Erythroblast (primary cell): Measurements from ENCODE around the gene P4HA3.

Source experiments
- DNase-seq, 2 experiments: peaks; one replicate each; lab custom pipeline; 2025; lab: John Stamatoyannopoulos, UW
- GATA1 ChIP-seq: IDR thresholded peaks from 2 replicates; pipeline ENCODE4 v1.6.1; 2011; ENCODE audit warnings: low read depth, mild to moderate bottlenecking, control low read depth, low read length, moderate library complexity
- POLR2A ChIP-seq: IDR thresholded peaks from 2 replicates; pipeline ENCODE4 v1.6.1; 2011; ENCODE audit warnings: mild to moderate bottlenecking, low read length

Gene P4HA3

DNA sequence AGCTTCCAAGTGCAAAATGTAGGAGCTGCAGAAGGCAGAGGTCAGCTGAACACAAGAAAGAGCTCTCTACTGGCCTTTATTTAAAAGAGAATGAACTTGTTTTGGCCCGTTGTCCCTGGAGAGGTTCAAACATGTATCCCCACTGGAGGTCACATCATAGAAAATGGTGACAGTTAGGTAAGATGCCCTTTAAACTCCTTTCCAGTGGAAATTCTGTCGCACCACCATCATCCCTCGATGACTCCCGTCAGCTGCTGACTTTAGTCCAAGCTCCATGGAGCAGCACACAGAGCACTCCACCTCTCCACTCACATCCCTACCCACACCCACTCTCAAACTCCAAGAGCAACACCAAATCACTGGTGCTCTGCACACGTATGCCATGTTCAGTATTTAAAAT is 15.2 kb upstream of the P4HA3 start:
- no peak for DNase-seq
- TF ChIP-seq POLR2A, result no peak
- TF ChIP-seq GATA1, result no peak

DNA sequence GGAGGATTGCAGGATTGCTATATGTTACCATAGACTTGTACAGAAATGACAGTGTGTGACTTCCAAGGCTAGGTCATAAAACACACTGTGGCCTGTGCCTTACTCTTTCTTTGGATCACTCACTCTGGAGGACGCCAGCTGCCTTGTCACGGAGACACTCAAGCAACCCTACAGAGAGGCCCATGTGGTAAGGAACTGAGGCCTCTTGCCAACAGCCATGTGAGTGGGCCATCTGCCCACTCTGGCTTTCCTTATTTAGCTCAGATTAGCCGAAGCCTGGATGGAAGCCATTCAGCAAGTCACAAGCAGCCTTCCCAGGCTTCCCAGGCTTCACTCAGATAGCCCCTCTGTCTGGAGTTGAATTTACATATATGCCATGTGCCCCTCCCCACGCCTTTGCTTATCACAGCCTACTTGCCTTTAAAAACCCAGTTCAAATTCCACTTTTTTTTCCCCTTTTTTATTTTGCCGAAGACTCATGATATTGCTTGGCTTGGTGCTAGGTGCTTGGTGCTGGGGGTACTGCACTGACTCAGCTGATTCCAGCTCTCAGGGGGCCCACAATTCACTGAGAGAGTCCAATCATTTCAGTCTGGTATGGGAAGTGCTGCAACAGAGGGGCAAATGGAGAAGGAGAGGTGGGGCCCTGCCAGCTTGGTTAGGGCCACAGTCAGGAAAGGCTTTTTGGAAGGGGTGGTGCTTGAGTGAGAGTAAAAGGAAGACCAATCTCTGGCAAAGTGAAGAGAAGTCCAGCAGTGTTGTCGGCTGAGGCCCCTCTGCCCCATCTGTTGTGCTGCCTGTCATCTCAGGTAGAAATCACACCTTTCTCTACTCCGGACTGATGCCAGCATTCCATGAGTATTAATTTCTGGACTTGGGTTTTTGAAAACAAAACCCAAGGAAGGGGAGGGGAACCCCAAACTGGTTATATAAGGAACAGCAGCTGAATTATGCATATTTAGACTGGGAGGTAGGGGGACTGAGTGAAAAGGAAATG is 14.5 kb upstream of the P4HA3 start:
- DNase-seq, result no peak
- no peak for TF ChIP-seq POLR2A
- TF ChIP-seq GATA1, result no peak

DNA sequence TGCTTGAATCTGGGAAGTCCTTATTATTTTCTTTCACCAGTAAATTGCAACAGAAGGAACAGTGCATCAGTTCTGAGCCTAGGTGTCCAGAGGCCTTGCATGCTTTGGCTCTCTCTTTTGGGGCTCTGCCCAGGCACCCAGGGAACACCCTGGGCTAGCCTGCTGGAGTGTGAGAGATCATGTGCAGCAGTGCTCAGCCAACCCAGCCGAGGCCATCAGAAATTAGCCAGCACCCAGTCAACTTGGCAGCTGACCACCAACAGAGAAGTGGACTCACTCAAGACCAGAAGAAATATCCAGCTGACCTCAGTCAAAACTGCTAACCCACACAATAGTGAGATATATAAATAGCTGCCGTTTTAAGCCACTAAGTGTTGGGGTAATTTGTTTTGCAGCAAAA is 11.2 kb upstream of the P4HA3 start:
- TF ChIP-seq POLR2A (no peak), GATA1 (no peak)
- DNase-seq, result no peak

DNA sequence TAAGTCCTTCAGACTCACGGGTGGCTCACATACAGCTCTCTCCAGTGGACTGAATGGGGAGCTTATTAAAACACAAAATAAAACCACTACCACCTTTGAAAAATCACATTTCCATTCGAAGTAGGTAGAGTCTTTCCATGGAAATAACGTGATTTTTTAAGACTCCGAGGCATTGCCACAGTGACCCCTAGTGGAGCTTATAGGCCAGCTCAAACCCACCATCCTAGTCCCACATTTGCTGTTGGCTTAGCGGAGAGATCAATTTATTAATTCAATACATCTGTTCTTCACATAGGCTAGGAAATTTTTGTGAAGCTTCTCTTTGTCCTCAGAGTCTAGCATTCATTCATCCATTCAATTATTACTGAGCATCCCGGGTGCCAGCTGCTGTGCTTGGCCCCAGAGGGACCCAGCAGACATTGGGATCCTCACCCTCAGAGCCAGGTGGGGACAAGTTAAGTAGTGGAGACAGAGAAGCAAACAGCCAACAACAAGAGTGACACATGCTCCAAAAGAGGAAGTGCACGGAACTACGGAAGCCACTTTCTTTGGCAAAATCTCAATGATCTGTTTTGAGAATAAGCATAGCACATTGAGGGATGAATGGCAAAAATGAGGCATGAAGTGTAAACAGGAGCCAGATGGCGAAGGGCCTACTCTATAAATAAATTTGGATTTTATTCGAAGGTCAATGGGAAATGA is 10.2 kb upstream of the P4HA3 start:
- TF ChIP-seq POLR2A, result no peak
- no peak for TF ChIP-seq GATA1
- peak; percentile 31 to 64 for DNase-seq

DNA sequence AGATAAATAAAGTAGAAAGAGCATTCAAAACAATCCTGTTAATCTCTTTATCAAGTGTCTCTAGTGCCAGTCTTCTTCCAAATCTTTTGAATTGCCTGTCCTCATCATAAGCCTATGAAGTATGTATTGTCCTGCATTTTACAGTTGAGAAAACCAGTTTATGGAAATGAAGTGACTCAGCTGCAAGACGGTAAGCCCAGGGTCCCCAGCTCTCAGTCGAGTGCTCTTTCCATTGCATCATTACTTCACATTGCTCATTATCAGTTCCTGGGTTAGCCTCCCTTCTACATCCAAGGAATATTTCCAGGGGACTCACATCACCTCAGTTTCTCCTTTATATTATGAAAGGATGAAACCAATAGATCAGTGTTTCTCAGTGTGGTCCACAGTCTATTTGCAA is 9.1 kb upstream of the P4HA3 start:
- DNase-seq, result no peak
- TF ChIP-seq POLR2A (no peak), GATA1 (no peak)

DNA sequence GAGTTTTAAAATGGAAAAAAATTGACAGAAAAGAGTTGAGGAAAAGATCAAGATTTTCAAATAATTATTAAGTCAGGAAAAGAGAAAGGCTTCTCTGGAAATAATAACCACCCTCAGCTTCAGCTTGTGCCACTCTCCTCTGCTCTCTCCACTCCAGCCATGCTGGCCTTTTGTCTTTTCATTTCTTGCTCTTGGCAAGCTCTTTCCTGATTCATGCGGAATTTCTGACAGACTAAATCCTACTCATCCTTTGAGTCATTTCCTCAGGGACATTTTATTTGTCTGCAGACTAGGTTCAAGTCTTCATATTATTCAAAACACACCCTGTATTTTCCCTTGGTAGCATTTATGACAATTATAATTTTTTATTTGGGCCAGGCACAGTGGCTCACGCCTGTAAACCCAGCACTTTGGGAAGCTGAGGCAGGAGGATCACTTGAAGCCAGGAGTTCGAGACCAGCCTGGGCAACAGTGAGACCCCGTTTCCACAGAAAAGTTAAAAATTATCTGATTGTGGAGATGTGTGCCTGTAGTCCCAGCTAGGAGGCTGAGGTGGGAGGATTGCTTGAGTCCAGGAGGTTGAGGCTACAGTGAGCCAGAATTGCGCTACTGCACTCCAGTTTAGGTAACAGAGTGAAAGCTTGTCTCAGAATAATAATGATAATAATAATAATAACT is 7.8 kb upstream of the P4HA3 start:
- TF ChIP-seq GATA1 (no peak), POLR2A (no peak)
- no peak for DNase-seq

DNA sequence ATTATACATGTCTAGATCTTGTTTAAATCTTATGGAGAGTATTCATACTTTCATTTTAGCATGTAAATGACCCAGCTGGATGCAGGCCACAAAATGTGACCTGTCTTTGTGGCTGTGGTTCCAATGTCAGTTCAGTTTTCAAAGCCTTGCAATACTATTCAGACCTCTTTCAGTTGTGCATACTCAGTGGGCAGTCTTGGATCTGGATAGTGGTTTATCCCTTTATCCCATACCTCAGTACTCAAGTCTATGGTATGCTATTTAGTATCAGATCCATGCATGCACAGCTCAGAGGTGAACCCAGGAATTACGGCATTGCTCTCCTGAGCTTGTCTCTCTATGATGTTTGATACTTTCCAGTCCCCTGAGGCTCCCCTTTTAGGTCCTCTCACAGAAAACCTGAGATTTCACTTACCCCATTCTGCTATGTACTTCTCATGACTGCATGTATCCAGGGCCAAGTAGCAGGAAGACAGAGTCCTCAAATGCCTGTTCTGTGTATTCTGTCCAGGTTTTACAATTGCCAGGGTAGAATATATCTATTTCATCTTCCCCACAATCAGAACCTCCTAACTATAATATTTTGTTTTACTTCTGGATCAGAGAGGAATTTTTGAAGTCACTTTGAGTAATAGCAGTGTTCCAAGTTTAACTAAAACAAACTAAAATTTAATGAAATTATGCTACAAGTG is 6.9 kb upstream of the P4HA3 start:
- TF ChIP-seq POLR2A (no peak), GATA1 (no peak)
- DNase-seq, result no peak

DNA sequence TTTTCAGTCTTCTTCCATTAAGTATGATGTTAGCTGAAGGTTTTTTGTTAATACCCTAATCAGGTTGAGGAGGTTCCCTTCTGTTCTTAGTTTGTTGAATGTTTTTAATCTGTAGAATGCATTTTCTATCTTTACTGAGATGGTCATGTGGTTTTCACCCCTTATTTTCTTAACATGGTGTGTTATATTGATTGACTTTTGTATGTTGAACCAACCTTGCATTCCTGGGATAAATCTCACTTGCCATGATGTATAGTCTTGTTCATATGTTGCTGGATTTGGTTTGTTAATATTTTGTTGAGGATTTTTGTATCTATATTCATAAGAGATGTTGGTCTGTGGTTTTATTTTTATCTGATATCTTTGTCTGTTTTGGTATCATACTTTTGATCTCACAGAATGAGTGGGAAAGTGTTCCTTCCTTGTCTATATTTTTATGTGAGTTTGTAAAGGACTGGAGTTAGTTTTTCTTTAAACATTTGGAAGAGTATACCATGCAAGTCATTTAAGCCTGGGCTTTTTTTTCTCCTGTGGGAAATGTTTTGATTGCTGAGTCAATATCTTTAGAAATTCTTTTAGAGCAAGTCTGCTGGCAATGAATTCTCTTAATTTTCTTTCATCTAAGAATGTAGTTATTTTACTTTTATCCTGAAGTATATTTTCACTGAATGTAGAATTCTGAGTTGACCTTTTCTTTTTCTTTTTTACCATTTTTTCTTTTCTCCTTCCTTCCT is 5.5 kb upstream of the P4HA3 start:
- no peak for TF ChIP-seq POLR2A
- peak in 1 of 2 experiments; percentile 12 for DNase-seq

DNA sequence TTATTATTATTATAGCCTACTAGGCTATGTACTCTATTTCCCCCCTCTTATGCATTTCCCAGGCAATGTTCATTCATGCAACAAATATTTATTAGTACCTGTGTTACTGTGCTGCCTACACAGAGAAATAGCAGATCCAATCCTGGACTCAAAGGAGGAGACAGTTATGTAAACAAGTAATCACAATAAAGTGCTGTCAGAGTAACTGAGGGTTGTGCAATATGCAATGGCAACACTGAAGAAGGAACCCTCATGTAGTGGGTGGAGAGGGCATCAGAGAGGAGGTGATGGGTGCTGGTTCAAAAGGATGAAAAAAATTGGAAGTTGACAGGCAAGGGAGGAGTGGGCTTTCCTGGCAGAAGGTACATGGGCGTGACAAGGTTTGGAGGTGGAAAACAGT is 886 bp upstream of the P4HA3 start:
- DNase-seq, result no peak
- TF ChIP-seq GATA1 (no peak), POLR2A (no peak)

DNA sequence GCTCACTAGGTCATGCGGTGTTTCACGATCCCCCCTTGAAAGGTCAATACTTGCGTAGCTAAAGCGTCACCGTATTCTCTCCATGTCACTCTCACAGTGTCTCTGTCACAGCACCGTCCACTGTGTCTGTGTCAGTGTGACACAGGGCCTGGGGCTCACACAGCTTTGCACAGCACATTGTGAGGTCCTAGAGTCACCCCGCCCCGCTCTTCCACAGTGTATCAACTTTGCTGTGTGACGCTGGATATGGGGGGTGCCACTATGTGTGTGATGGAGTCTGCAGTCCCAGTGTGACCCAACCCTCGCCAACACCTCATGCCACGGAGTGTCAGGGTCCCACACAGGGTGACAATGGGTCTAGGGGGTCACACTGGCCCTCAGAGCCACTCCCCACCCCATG is 583 bp downstream of the P4HA3 start:
- no peak for DNase-seq
- no peak for TF ChIP-seq GATA1
- TF ChIP-seq POLR2A, result no peak

DNA sequence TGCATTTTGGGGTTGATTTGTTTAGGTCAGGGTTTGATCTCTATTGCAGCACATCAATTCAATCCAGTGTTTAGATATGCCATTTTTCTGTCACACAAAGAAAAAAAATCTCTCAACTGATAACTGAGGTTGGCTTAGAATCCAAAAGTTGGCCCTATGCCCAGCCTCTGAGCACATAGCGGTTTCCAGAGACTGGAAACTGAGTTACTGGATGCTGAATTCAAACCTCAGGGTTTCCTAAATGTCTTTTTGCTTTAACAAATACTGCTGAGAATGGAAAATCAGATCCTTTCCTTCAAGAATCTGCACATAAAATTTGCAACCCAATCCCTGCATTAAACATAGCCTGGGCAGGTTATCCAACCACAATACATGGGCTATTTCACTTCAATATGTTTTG is 4.0 kb downstream of the P4HA3 start:
- TF ChIP-seq POLR2A, result no peak
- no peak for TF ChIP-seq GATA1
- DNase-seq, result no peak

DNA sequence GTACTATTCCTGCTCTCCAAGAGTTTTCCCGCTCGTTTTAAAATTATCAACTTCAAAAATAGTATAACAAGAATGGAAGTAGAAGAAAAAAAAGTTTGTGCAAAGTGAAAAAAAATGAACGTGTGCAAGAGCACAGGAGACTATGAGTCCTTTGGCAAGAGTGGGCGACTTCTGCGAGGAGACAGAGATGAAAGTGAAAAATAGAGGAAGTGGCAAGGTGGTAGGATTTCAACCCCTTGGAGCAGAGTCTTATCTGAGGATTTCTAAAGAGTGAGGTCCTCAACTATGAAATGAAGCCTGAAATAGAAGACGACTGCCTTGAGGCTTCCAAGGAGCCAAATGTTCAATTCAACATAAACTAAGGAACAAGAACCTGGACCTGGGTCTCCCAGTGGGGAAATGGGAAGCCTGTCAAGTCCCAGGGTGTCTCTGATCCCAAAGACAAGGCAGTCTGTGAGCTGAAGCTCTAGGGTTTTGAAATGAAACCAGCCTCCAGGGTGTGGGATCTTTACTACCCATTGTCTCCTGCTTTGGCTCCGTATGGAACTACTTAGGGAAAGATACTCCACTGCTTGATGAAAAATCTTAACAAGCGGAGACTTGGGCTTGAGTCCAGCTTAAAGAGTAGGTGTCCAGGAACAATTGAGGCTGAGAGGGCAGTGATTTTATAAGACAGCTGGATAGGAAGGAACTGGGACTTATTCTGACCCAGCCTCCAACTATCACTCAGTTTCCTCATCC is 4.8 kb downstream of the P4HA3 start:
- DNase-seq, result no peak
- TF ChIP-seq GATA1 (no peak), POLR2A (no peak)
